ENCODE measurements around the gene NLK.
"Not testable (repeated sequence)": the region's sequence is repeated elsewhere in the genome, so short reads cannot be mapped to it uniquely, and the experiment has no call there.

Gene NLK

DNA sequence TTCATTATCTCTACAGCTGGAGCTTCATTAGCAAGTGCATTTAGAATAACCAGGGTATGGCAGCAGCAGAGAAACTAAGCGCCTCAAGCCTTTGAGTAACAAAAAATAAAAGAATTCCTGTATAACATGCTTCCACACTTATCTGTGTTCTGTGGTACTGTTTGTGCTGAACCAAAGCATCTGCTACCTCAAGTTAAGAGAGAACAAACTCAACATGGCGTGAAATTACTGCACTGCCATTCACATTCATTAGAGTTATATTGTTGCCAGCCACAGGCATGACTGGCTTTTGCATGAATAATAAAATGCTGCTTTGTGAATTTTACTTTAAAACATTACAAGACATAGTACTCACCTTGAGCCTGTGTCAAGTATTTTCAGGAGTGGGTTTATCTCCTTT, 76.6 kb downstream of the NLK start:
- no peak for DNase-seq

DNA sequence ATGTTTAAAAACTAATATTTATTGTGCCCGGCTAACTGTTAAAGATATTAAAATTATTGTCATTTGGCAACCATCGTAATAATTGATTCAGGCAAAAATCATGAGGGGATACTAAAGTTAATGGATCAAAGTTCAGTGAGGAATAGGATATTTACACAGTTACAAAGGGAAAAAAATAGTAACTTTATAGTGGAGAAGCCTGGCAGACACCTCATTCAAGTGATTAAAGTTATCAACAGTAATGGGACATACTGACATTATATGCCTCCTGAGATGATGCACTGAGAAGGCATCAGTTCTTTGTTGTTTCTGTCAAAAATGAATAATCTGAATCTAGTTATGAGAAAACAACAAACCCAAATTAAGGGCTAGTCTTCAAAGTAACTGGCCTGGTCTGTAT, 77.1 kb downstream of the NLK start:
- DNase-seq = no peak

DNA sequence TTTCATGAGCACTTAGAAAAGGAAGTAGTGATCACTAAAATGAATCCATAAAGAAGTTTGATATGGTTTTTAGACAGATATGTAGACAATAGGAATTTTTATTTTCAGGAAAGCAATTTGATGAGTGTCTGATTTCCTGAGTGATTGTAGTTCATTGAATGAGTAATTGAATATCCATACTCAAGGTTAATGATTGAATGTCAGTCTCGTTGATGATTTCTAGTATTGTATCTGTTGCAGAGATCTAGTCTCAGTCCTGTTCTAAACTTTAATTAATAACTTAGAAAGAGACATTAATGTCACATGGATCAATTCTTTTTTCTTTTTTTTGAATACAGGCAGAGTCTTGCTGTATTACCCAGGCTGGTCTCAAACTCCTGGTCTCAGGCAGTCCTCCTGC, 78.3 kb downstream of the NLK start:
- DNase-seq = no peak

DNA sequence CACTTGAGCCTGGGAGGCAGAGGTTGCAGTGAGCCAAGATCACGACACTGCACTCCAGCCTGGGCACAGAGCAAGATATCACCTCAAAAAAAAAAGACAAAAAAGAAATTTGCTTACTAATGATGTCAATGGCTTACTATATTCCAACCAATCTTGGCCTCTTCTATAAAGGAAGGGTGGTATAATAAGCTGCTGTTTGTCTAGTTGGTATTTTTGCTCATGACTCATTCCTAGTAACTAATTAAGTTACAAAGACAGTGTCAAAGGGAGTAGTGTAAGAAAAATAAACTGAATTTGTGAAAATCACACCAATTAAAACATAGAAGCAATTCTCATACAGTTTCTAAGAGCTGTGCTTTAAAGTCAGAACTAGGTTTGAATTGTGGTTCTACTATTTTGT, 82.5 kb downstream of the NLK start:
- DNase-seq = no peak

DNA sequence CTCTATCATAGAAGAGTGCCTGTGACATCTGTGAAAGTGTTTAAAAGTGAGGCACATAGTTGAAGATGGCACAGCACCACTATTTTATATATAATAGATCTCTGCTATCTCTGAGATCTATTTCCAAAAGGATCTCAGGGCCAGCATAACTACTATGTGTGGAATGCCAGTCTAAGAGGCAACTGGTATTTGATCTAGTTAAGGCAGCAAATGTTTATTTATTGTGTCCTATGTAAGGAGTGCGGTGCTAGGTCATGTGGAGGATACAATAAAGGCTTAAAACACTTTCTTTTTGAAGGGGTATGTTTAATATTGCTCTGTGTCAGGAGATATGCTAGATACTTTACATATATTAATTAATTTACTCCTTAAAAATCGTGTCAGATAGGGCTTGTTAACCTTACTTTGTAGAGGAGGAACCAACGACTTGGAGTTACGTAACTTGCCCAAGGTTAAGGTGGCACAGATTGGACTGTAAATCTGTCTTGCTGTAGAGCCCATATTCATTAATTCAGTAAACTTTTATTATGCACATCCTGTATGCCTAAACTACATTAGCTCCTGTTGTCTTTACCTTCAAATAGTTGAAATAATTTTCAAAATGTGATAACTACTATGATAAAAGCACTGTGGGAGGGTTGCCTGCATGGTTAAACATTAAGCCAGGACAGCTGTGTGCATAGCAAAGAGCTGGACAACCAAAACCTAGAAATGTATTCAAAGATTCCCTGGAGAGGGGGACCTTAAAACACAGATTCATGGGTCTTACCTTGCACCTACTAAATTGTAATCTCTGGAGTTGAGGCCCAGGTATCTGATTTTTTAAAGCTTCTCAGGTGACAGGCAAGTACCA, 83.3 kb downstream of the NLK start:
- no peak for DNase-seq

DNA sequence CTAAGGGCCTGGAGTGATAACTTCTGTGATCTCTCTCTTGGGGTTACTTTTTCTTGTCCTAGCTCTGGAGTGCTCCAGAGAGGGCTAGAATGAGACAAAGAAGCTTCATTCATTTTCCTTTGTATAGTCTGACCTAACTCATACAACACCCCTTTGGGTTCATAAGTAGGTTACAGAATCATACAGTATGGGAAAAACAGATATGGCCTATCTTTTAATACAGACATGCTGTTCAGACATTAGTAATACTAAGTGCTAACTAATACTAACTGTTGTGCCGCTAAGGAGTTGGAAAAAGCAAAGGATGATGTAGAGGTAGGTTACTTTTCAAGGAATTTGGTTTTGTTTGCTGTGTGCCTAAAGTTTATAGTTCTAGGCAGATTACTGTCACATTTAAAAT, 84.7 kb downstream of the NLK start:
- DNase-seq = no peak

DNA sequence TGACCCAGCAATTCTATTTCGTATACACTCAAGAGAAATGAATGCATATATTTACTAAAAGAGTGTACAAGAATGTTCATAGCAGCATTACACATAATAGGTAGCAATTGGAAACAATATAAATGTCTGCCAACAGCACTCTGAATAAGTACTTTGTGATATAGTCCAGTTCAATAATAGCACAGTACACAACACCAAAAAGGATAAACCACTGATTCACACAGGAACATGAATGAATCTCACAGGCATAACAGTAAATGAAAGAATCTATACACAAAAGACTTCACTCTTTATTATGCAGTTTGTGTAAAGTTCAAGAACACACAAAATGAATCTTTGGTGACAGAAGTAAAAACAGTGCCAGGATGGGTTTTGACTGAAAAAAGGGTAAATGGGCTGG, 86.3 kb downstream of the NLK start:
- DNase-seq = no peak

DNA sequence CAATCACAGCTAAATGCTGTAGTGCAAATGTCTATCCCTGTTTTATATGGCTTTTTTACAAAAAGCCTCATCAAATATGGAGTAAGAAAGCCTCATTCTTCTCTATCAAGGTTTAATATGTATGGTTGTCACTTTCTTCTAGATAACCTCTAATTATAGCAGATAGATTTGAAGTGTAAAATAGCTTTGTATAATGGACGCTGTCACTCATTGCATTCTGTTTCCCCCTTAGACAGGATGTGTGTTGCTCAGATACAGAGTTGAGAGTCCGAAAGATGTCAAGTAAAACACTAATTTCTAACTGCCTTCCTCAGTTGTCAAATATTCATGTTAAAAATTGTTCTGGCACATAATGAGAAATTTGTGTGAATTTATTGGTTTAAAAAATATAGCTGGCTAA, 88.0 kb downstream of the NLK start:
- DNase-seq = no peak

DNA sequence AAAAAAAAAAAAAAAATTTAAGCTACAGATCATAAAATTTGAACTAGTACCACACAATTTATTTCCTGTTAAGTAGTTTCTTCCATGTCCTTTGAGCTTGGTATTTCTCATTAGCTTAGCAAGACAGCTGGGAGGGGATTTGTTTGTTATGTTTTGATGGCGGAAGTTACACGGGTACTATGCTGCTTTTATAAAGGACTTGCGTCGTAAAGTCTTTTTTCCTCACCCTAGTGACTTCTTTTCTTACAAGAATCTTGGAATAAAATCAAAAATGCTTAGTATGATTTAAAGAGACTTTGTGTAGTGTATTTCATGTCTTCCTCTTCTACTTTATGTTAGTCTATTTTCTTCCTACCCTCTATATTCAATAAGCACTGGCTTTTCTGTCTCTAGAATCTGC, 89.1 kb downstream of the NLK start:
- no peak for DNase-seq

DNA sequence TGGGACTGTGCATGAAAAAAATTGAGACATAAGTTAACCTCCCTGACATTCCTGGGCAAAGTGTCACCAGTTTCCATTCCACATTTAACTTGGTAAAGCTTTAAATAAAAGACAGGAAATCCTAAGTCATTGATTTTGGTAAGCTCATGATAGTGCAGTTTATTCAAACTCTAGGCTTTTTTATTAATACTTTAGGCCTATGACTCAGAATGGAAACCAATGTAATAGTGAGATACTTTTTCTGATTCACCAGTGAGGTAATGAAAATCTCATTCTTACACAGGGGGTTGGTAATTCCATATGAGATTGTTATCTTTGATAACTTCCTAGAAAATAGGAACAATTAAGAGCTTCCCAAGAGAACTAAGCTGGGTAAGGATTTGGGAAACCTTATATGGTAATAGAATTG, 91.1 kb downstream of the NLK start:
- DNase-seq = no peak

DNA sequence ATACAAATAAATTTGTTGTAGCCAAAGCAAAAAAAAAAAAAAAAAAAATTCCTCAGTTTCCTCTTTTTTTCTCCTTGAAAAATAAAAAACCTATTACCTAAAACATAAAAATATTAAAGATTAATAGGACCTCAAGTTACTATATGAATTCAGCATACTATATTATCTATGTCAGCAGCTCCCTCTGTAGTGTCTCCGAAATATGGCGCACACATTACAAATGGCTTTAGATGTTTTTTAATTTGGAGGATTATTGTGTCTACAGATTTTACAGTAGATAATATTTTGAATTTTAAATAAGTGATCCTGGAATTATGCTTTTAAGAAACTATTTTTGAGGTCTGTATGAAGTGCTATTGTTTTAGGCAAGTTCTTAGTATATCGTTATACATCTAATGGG, 94.4 kb downstream of the NLK start:
- DNase-seq = no peak

DNA sequence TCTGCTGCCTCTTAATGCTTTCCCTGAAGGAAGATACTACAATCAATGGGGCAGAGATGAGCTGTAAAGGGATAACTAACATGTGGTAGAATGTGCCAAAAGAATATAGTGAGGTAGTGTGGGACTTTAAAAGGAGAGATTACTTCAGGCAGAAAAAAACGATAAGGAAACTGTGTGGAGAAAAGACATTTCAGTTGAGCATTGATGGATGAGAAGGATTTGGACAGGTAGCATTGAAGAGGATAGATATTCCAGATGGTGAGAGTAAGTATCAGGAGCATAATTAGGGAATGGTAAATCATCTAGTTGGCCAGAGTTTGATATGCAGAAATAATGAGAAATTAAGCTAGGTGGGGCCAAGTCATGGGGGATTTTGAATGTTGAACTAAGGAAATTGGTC, 97.3 kb downstream of the NLK start:
- no peak for DNase-seq

DNA sequence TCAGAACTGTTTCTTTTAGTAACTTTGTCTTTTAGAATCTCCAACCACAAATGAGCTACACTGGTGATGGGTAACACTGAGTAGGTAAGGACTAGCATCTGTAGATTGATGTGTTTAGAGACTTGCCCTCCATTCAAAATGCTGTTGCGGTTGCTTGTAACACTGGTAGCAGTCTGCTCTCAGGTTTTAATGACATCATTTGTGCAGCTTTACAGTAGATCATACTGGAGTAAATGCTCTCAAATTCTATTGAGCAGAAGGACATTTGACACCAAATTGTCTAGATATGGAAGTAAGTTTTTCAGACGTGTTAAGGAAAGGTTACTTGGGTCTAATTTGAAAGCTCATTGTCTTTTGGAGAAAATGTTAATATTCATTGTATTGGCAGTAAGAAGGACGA, 98.8 kb downstream of the NLK start:
- no peak for DNase-seq

DNA sequence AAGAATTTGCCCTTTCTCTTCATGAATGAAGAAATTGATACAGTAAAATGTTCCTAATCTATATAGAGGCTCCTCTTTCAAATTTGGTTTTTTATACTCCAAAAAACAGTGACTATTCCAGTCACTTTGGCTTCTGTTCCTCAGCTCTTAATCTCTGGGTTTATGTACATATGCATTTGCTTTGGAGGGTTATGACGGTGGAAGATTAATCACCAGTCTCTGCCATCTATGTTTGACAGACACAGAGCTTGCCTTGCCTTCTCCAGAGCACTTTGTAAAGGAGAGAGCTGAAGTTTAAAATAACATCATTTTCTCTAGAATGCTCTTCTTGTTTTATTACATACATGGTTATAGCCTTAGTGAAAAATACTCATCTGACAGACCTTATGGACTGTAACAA, 99.3 kb downstream of the NLK start:
- DNase-seq = no peak

DNA sequence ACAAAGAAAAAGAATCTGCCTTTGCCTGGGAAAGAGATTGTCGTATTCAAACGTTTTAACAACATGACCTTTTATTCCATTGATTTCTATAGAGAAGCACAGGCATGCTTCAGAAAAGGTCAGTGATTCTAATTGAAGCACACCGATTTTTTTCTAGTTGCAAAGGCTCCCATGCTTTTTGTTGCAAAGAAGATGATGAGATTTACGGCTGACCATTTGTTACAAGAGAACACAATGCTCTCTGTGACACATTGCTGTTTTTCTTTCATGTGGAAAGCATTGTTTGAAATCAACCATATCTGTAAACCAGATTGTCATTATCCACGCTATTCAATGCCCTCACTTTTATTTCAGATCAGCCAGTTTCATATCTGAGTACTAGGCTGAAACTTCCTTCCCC, 99.8 kb downstream of the NLK start:
- no peak for DNase-seq

DNA sequence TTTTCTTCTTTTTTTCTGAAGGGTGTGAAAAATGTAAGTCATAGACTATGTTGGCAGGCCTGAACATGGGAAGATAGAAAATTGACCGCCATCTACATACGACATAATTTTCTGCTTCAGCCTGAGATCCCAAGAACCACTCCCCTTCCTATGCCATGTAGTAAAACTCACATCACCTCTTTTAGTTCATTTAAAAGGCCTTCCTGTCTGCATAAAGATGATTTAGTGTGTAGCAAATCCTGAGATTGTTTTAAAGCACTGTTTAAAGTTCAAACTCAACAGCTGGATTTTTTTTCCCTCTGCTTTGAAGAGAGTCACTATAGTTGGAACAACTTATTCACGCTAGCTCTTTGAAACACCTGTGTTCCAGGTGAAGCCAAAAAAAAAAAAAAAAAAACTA, 101.5 kb downstream of the NLK start:
- no peak for DNase-seq

DNA sequence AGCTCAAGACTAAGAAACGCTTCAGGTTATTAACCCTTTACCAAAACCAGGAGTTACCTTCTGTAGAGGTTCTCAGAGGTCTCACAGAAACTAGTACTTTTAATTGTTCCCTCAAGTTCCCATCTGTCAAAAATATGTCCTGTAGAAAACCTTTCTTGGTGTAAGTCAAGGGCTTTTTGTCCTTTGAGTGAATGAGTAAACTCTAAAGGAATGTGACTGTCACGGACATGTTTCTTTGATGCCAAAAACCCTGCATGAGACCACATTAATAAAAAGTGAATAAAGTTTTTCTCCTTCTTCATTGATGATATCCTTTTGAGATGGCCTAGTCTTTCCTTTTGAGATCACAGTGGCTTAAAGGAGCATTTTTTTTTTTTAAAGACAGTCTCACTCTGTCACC, 102.9 kb downstream of the NLK start:
- DNase-seq = no peak

DNA sequence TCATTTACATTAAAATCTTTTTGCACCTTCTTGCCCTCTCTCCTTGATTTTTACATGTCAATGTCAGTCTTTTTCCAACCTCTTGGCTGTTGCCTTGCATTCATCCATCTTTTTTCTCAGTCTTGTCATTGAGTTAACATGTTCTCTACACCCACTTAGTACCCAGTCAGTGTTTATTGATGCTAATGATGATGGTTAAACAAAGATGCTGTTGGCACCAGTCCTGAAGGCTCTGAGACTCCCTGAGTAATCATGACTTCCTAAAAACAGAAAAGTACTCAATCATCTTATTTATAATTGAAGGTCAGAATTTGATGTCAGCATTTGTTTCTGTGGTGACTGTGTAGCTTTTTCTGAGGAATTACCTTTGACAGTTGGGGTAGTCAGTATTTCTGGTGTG, 104.5 kb downstream of the NLK start:
- DNase-seq = no peak

DNA sequence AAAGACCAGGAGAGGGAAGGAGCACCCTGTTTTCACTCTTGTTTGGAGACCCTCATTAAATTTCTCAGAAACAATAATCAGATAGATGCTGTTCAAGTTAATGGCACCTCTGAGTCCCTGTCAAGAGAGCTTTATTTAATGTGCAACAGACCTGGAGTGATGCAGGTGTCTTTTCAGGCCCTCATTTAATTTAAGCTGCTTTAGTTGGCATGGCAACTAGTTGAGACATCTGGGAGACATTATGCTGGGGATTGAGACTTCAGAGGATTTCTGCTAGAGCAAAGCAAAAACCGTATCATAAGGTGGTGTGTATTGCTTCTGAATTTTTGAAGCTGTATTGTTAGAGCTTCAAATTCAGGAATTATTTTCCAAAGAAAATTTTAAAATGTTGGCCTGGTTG, 108.5 kb downstream of the NLK start:
- DNase-seq = no peak

DNA sequence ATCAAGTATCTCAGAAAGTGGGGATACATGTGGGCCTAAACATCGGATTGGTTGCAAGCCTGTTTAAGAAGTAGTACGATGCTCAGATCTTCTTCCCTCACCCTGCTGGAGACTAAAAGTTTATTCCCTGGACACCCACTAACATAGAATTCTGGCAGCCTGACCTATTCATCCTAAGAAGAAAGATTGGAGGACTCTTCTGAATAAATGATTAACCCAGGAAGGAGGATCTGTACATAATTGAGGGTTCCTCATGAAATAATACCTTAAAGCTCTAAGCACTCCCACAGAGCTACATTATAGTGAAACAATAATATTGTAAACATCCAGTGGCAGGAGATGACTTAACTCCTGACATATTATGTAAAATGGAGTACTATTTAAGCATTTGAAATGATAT, 111.7 kb downstream of the NLK start:
- no peak for DNase-seq

DNA sequence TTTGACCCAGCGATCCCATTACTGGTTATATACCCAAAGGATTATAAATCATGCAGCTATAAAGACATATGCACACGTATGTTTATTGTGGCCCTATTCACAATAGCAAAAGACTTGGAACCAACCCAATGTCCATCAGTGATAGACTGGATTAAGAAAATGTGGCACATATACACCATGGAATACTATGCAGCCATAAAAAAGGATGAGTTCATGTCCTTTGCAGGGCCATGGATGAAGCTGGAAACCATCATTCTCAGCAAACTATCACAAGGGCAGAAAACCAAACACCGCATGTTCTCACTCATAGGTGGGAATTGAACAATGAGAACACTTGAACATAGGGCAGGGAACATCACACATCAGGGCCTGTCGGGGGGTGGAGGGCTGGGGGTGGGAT, 112.9 kb downstream of the NLK start:
- DNase-seq = not testable (repeated sequence)

DNA sequence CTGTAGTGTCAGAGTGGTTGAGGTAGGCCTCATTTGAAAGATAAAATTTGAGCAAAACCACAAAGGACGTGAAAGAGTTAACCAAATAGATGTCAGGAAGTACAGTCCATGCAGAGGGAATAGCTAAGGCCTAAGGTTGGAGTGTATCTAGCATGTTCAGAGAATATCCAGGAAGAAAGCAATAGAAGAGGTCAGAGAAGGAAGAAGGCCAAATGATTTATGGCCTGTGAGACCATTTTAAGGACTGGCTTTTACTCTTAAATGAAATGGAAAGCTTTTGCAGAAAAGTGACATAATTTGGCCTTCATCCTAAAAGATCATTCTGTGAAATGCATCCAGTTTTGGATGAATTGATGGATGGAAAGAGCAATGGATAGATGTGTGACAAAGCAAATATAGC, 116.5 kb downstream of the NLK start:
- DNase-seq = no peak

DNA sequence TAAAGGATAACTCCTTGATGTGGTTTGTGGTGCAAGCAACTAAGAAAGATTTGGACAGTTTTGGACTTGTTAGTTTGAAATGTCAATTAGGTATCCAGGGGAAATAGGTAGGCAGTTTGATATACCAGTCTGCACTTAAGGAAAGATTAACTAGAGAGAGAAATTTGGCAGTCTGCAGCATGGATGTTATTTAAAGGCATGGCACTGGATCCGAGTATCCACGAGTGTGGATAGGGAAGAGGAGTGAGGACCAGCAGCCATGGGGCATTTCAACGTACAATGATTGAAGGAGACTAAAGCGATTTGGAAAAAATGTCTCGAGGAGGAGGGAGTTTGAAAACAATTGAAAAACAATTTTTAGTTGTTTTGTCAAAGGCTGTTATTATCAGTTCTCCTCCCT, 117.4 kb downstream of the NLK start:
- no peak for DNase-seq

DNA sequence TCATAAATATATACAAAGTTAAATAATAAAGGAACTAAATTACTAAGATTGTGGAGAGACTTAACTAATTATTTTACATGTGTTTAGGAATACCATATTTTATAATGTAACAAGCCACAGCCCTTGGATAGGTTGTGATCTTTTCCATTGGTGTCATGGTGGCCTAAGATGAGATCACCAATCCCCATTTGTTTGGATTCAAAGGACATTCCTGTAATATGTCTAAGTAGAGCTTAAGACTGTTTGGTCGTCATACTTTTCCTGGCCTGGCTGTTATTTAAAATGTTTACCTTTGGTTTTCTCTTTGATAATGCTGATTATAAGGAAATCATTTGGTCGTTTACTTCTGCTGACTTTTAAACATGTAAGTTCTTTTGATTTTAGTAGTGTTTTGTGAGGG, 118.1 kb downstream of the NLK start:
- DNase-seq = no peak

DNA sequence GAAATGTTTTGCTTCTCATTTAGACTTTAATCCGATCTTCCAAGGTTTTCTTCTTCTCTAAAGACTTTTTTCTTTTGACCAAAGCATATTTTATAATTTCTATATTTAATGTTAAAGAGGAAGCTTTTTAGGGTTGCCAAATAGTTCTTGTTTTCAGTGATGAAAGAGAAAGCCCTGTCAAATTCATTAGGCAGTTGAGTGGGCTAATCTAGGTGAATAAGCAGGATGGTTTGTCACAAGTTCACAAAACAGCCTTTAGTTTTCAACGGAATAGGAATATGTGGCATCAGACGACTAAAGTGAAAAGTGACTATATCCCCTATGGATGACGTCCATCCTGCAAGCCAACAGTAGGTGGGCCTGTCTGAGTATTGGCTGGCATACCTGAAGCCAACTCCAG, 118.8 kb downstream of the NLK start:
- no peak for DNase-seq

DNA sequence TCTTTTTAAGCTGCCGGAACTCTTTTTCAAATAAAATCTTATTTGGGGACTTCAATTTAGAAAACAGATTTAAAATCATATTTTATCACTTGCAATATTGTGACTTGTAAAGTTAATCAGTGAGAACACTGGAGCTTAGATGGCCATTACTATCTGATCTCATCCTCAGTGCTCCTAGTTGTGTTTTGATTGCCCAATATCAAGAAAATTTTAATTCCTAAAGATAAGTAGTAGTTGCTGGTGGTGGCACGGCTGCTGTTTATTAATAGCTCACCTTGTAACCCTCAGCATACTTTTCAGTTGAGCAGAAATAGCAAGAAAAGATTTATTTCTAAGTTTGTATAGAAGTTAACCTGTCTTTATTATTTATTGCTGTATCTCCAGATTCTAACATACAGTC, 124.0 kb downstream of the NLK start:
- no peak for DNase-seq

All from activated gamma-delta T cell treated with Interleukin-2 at 50 U/mL for 16 hours (primary cell).